Brain microvascular endothelial cell (primary cell): Measurements from ENCODE around the gene MMP21.

Experiments used
- DNase-seq: peaks from one replicate; pipeline ENCODE4 v3.0.0-alpha.2; 2020
- H3K27ac ChIP-seq: fragments of 250-450 bp; sonication (Bioruptor Pico); 2 replicates; pipeline ENCODE4 v1.5.1; 2020; ENCODE audit warnings: mild to moderate bottlenecking, moderate library complexity
- H3K27me3 ChIP-seq: fragments of 250-450 bp; sonication (Bioruptor Pico); replicated peaks from 2 replicates; pipeline ENCODE4 v1.5.1; 2020; ENCODE audit warnings: mild to moderate bottlenecking
- H3K36me3 ChIP-seq: fragments of 250-450 bp; sonication (Bioruptor Pico); replicated peaks from 2 replicates; pipeline ENCODE4 v1.5.1; 2020; ENCODE audit warnings: mild to moderate bottlenecking
- H3K4me3 ChIP-seq: 2 replicates; pipeline ENCODE4 v1.5.1; 2011; ENCODE audit warnings: low read depth, mild to moderate bottlenecking, control low read depth, low read length, moderate library complexity
- in situ Hi-C: cut with HindIII; loops from 2 replicates; pipeline ENCODE4 v1.10.0; 2017; ENCODE audit warnings: low sequenced_read_pairs, low pct_ligation_motif_present
- TF ChIP-seq, protein P1 (sequence below): IDR thresholded peaks from 2 replicates; pipeline ENCODE4 v1.5.1; 2011; ENCODE audit warnings: low read depth, mild to moderate bottlenecking, moderate library complexity, low read length, control low read depth, inconsistent platforms; ENCODE audit errors: missing control alignments

Gene MMP21

GRCh38 chr10:125783957-125784356, 8.3 kb upstream of the MMP21 start:
- no peak for DNase-seq
- H3K36me3 ChIP-seq: peaks cover 3% of the 10 kb centered on the region
- TF ChIP-seq, protein P1, sequence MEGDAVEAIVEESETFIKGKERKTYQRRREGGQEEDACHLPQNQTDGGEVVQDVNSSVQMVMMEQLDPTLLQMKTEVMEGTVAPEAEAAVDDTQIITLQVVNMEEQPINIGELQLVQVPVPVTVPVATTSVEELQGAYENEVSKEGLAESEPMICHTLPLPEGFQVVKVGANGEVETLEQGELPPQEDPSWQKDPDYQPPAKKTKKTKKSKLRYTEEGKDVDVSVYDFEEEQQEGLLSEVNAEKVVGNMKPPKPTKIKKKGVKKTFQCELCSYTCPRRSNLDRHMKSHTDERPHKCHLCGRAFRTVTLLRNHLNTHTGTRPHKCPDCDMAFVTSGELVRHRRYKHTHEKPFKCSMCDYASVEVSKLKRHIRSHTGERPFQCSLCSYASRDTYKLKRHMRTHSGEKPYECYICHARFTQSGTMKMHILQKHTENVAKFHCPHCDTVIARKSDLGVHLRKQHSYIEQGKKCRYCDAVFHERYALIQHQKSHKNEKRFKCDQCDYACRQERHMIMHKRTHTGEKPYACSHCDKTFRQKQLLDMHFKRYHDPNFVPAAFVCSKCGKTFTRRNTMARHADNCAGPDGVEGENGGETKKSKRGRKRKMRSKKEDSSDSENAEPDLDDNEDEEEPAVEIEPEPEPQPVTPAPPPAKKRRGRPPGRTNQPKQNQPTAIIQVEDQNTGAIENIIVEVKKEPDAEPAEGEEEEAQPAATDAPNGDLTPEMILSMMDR: no peak
- no peak overlapping the region for H3K27ac ChIP-seq
- in situ Hi-C loops: no loop called here
- H3K4me3 ChIP-seq: no peak overlapping the region
- H3K27me3 ChIP-seq: no peaks in the 10 kb centered on the region

DNA sequence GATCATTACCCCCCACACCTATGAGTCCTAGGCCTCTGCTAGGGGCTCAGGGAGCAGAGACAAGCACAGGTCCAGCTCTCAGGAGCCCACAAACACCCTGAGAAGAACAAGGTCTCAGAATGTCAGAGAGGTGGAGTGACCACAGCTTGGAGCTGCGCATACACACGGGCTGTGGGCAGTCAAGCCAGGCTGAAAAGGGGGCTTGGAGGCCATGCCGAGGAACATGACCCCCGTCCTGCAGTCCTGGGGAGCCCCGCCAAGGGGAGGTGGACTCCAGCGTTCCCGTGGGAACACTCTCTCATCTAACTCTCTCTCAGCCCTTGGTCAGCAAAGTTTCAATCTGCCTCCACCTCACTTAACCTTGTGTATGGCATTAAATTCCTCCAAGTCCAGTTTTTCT, 7.8 kb upstream of the MMP21 start:
- no peak overlapping the region for H3K27ac ChIP-seq
- no peak overlapping the region for H3K4me3 ChIP-seq
- TF ChIP-seq, protein P1: no peak
- no peaks in the 10 kb centered on the region for H3K27me3 ChIP-seq
- H3K36me3 ChIP-seq: peaks cover under 1% of the 10 kb centered on the region
- no peak for DNase-seq
- in situ Hi-C loops: no loop called here

- Histone ChIP-seq H3K27ac (no peak overlapping the region), H3K4me3 (no peak overlapping the region), H3K27me3 (no peaks in the 10 kb centered on the region), H3K36me3 (no peaks in the 10 kb centered on the region)
- in situ Hi-C loops: no loop called here
- DNase-seq: no peak
- TF ChIP-seq, protein P1: no peak
Observed at GRCh38 chr10:125782616-125783015, 7.0 kb upstream of the MMP21 start.

DNA sequence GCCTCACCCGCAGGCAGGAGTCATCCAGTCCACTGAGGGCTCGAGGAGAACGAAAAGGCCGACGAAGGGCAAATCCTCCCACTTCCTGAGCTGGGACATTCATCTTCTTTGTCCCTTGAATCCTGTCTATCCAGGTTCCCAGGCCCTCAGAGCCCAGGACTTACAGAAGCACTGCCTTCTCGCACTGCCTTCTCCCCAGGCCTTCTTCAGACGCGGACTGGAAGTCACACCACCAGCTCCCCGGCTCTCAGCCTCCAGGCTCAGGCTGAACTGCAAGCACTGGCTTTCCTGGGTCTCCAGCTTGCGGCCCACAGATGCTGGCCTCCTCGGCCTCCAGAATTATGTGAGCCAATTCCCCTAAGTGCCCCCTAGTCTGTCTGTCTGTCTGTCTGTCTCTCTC, 6.4 kb upstream of the MMP21 start:
- H3K27ac ChIP-seq: no peak overlapping the region
- in situ Hi-C loops: no loop called here
- H3K27me3 ChIP-seq: no peaks in the 10 kb centered on the region
- H3K4me3 ChIP-seq: no peak overlapping the region
- no peak for DNase-seq
- TF ChIP-seq, protein P1: no peak
- no peaks in the 10 kb centered on the region for H3K36me3 ChIP-seq

GRCh38 chr10:125781374-125781773, 5.8 kb upstream of the MMP21 start:
- Histone ChIP-seq H3K4me3 (no peak overlapping the region), H3K27ac (no peak overlapping the region), H3K27me3 (no peaks in the 10 kb centered on the region), H3K36me3 (no peaks in the 10 kb centered on the region)
- DNase-seq: no peak
- in situ Hi-C loops: no loop called here
- TF ChIP-seq, protein P1: no peak
